BE2C (cell line): ENCODE results near the gene BCL7B.
"Not testable (repeated sequence)": the region's sequence is repeated elsewhere in the genome, so short reads cannot be mapped to it uniquely, and the experiment has no call there.

ENCODE experiments used
- DNase-seq: peaks from one replicate; pipeline ENCODE4 v3.0.0-alpha.2; 2020
- H3K27me3 ChIP-seq: fragments of 250-450 bp; sonication (Bioruptor Pico); 2 replicates; pipeline ENCODE4 v1.5.1; 2020; ENCODE audit warnings: mild to moderate bottlenecking
- H3K36me3 ChIP-seq: fragments of 250-450 bp; sonication (Bioruptor Pico); 2 replicates; pipeline ENCODE4 v1.5.1; 2020; ENCODE audit warnings: mild to moderate bottlenecking
- H3K4me1 ChIP-seq: fragments of 250-450 bp; sonication (Bioruptor Pico); 2 replicates; pipeline ENCODE4 v1.5.1; 2020
- H3K4me3 ChIP-seq: 2 replicates; pipeline ENCODE4 v1.5.1; 2011; ENCODE audit warnings: low read depth, low read length
- H3K9me3 ChIP-seq: fragments of 250-450 bp; sonication (Bioruptor Pico); 2 replicates; pipeline ENCODE4 v1.5.1; 2020
- CTCF ChIP-seq: IDR thresholded peaks from 2 replicates; pipeline ENCODE4 v1.5.1; 2012; ENCODE audit warnings: mild to moderate bottlenecking, low read depth, low read length

BCL7B gene

GRCh38 chr7:73585196-73585595, 27.7 kb upstream of the BCL7B start:
- no peak for TF ChIP-seq CTCF
- Histone ChIP-seq H3K9me3 (no peaks in the 10 kb centered on the region), H3K4me3 (no peak overlapping the region), H3K27me3 (no peaks in the 10 kb centered on the region), H3K36me3 (no peaks in the 10 kb centered on the region), H3K4me1 (no peaks in the 10 kb centered on the region)
- DNase-seq = no peak

GRCh38 chr7:73582664-73583202, 25.2 kb upstream of the BCL7B start:
- no peaks in the 10 kb centered on the region for H3K27me3 ChIP-seq
- TF ChIP-seq CTCF = no peak
- no peaks in the 10 kb centered on the region for H3K9me3 ChIP-seq
- H3K4me1 ChIP-seq = no peaks in the 10 kb centered on the region
- no peak for DNase-seq
- no peak overlapping the region for H3K4me3 ChIP-seq
- no peaks in the 10 kb centered on the region; the same call in 1 of the 2 replicates for H3K36me3 ChIP-seq

- not testable (repeated sequence) for H3K36me3 ChIP-seq, H3K4me1 ChIP-seq, DNase-seq, H3K4me3 ChIP-seq, H3K9me3 ChIP-seq, H3K27me3 ChIP-seq
These were observed 23.5 kb upstream of the BCL7B start for GRCh38 chr7:73581006-73581405.

- no peak for TF ChIP-seq CTCF
- no peaks in the 10 kb centered on the region for H3K4me1 ChIP-seq
- H3K27me3 ChIP-seq = no peaks in the 10 kb centered on the region
- peak; percentile 100 for DNase-seq
- H3K4me3 ChIP-seq = peak within 1 kb of the TSS; percentile 95
- no peaks in the 10 kb centered on the region for H3K9me3 ChIP-seq
- peaks cover 15% of the 10 kb centered on the region for H3K36me3 ChIP-seq
These were observed 21.0 kb upstream of the BCL7B start, which contains the start of gene TBL2 for GRCh38 chr7:73578342-73579128. TSS of gene TBL2 (minus strand) at chr7:73578579. CDS start at chr7:73578549, 30 bp downstream.

- TF ChIP-seq CTCF = no peak
- Histone ChIP-seq H3K27me3 (no peaks in the 10 kb centered on the region), H3K9me3 (no peaks in the 10 kb centered on the region), H3K4me1 (no peaks in the 10 kb centered on the region), H3K4me3 (peak overlapping the region; percentile 95), H3K36me3 (peaks cover 22% of the 10 kb centered on the region)
- no peak for DNase-seq
These were observed 20.3 kb upstream of the BCL7B start for GRCh38 chr7:73577627-73578341.

- Histone ChIP-seq H3K27me3 (no peaks in the 10 kb centered on the region), H3K36me3 (peaks cover 53% of the 10 kb centered on the region), H3K9me3 (no peaks in the 10 kb centered on the region), H3K4me3 (no peak overlapping the region), H3K4me1 (no peaks in the 10 kb centered on the region)
- TF ChIP-seq CTCF = no peak
- DNase-seq = no peak
These were observed 16.3 kb upstream of the BCL7B start for GRCh38 chr7:73573791-73574190.
